CD4-positive, alpha-beta T cell treated with Interleukin-2 at 100 ng/mL for 4 hours (primary cell): ENCODE results near the gene ZNF669.
A peak's percentile ranks its signal among the peaks of the same experiment; 100 is the strongest.
"Not testable (repeated sequence)": the region's sequence is repeated elsewhere in the genome, so short reads cannot be mapped to it uniquely, and the experiment has no call there.

ENCODE experiments used
- DNase-seq: peaks from one replicate; pipeline ENCODE4 v3.0.0-alpha.2; 2020; ENCODE audit warnings: low spot score

The ZNF669 gene

DNA sequence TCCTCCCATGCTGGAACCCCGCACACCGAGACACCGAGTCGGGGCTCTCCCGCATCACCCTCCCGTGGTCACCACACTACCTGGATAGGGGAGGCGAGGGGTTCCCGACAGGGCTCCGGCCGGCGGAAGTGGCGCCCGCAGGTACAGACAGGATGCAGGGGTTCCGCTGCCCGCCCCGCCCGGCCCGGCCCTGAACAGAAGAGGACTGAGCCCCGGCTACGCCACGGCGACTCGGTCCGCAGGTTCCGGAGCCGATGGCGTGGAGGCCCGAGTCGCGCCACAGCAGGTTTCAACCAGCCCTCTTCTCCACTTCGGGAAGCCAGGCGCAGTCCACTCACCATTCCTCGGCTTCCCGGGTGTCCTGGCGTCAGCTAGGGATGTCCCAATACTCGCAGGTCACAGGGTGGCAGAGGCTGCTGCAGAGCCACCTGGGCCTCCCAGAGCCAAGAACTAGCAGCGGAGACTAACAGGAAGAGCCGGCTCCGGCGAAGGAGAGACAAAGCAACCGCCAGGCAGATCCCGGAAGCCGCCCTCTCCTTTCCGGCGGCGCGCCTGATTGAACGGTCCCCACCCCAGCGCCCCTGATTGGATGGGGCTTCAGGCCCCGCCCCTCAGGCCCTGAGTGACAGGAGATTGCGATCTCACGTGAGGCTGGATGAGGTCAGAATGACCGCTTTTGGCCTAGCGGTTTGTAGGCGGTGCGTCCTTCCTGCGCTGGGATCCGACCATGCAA is at the start of gene ZNF669:
ZNF669 (minus strand) TSS at position 498 of the 733 bp plus-strand sequence; CDS start at position 341, 157 bp downstream.
- DNase-seq = peak; percentile 89

GRCh38 chr1:247147781-247148180 is 43.6 kb upstream of the ZNF669 start:
- DNase-seq = no peak

DNA sequence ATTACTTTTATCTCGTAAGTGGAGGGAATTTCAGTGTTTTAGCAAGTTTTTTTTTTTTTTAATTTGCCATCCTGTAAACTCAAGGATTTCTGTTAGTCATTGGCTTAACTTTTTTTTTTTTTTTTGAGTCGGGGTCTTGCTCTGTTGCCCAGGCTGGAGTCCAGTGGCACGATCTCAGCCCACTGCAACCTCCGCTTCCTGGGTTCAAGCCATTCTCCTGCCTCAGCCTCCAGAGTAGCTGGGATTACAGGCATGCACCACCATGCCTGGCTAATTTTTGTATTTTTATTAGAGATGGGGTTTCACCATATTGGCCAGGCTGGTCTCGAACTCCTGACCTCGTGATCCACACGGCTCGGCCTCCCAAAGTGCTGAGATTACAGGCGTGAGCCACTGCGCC is 43.0 kb upstream of the ZNF669 start:
- DNase-seq = not testable (repeated sequence)

GRCh38 chr1:247146671-247147070 is 42.5 kb upstream of the ZNF669 start:
- DNase-seq = no peak

DNA sequence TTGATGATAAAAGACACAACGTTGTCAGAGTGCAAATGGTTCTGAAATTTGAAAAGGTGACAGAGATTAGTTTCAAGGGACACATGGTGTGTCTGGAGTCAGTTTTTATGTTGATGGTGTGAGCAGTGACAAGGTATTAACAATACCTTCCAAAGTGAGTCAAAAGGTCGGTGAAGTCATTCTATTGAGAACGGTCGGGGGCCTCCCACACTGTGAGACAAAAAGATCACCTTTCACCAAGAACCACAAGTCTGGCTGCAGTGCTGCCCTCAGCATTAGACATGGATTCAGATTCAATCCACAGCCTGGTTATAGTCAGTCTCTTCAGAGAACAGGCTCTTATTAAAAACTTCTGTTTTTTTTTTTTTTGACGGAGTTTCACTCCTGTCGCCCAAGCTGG is 41.1 kb upstream of the ZNF669 start:
- no peak for DNase-seq

DNA sequence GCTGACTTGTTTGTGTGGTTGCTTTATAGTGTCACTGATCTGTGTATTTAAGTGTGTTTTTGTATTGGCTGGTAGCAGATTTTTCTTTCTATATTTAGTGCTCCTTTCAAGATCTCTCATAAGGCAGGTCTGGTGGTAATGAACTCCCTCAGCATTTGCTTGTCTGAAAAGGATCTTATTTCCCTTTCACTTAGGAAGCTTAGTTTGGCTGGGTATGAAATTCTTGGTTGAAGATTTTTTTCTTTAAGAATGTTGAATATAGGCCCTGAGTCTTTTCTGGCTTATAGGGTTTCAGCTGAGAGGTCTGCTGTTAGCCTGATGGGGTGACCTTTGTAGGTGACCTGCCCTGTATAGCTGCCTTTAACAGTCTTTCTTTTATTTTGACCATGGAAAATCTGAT is 35.4 kb upstream of the ZNF669 start:
- not testable (repeated sequence) for DNase-seq

DNA sequence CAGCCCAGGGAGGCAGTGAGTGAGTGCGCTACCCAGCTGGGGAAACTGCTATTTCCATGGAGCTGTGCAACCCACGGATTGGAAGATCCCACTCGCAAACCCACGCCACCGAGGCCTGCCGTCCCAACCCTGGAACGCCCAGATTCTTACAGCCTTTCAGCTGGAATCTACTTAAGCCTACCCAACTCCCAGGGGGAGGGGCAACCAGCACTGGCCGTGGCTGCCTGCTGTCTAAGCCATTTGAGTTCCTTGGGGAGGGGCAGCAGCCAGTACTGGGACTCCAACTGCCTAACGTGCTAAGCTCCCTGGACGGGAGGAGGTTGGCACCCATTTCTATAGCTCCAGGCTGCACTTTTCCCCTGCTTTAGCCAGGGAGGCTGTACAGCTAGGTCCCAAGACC is 27.1 kb upstream of the ZNF669 start:
- DNase-seq = no peak

DNA sequence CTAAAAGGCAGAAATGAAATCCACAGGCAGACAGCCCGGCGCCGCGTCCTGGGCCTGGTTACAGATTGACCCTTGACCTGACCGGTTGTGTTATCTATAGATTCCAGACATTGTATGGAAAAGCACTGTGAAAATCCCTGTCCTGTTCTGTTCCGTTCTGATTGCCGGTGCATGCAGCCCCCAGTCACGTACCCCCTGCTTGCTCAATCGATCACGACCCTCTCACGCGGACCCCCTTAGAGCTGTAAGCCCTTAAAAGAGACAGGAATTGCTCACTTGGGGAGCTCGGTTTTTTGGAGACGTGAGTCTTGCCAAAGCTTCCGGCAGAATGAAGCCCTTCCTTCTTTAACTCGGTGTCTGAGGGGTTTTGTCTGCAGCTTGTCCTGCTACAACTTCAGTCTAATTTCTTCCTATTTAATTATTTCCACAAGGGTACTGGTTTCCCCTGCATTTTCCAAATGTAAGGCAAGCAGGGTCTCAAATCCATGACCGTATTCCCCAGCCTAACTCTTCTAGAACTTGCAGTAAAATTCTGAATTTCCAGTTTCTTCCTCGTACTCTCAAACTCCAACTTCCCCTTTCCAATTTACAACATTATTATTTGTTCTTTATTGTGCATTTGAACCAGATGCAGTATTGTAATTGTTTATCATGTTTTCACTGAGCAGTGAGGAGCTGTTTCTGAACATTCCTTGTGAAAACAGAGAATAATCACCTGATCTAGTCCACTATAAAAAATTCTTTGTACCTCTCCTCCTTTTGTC is 23.5 kb upstream of the ZNF669 start:
- not testable (repeated sequence) for DNase-seq

GRCh38 chr1:247126601-247127000 is 22.4 kb upstream of the ZNF669 start:
- not testable (repeated sequence) for DNase-seq

- DNase-seq = not testable (repeated sequence)
Observed at GRCh38 chr1:247126166-247126565, 22.0 kb upstream of the ZNF669 start.

DNA sequence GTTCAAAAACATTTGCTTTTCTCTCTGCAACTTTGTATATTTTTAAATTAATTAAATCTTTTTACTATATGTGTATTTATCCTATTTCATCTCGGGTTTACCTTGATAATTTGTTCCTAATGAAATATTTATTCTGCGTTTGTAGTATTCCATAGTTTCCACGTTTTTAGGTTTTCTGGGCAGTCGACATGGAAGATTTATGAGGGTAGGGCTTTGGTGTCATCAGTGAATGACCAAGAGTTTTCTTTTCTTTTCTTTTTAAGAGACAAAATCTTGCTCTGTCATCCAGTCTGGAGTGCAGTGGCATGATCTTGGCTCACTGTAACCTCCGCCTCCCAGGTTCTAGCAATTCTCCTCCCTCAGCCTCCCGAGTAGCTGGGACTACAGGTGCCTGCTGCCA is 17.2 kb upstream of the ZNF669 start:
- no peak for DNase-seq

DNA sequence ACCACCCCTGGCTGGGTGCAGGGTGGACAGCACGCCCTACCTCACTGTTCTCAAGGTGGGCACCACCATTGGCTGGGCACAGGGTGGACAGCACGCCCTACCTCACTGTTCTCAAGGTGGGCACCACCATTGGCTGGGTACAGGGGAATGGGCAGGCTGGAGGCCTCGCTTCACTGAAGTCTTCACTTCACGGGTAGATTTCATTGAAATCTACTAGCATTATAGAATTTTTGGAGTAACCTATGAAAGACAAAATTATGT is 16.2 kb upstream of the ZNF669 start:
- not testable (repeated sequence) for DNase-seq

- DNase-seq = no peak
Observed at GRCh38 chr1:247119600-247120407, 15.6 kb upstream of the ZNF669 start.

GRCh38 chr1:247118946-247119446 is 14.8 kb upstream of the ZNF669 start:
- DNase-seq = no peak

DNA sequence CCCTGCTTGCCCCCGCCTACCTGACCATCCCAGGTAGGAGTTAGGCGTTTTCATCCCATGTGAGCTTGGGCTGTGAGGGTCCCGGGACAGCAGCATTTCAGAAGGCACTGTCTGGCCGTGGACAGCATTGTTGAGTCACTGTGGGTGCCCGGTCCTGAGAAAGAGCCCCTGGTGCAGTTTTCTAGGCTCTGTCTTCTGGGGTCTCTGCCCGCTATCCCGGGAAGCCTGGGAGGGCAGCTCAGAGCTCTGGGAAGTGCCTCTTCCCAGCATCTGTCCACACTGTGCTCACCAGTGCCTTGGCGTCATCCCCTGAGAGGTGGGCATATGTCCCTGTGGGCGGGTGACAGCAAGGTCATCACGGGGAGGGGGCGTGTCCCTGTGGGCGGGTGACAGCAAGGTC is 11.4 kb upstream of the ZNF669 start:
- DNase-seq = no peak

- no peak for DNase-seq
Observed at GRCh38 chr1:247115141-247115510, 11.0 kb upstream of the ZNF669 start.

DNA sequence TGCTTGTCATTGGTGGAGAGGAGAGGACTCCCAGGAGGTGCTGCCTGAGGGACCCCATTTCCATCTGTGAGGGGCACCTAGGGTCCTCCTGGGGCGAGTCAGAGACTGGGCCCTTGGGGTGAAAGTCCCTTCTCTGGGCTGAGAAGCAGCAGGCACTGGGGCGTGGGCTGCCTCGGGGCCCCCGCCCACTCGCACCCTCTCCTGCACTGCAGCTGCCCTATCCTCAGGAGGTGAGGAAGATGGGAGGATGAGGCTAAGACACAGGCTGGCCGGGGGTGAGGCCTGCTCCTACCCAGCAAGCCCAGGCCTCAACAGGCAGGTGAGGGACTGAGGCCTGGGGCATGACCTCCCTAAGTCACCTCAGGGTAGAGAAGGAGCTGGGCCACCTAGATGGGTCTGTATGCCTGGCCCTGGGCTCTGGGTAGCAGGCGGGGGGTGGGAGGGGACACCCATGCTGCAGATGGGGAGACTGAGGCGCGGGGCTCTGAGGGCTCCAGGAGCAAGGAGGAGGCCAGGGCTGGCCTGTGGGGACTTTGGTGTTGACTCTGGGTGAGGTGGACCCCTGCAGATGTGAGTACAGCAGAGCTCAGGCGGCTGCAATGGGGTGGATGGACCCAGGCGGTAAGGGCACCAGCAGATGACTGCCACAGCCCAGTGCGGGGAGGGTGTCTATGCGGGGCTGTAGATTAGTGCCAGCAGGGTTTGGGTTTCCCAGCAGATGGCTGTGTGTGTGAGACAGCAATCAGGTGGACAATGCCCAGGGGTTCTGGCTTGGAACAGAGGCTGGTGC is 10.4 kb upstream of the ZNF669 start:
- DNase-seq = no peak

DNA sequence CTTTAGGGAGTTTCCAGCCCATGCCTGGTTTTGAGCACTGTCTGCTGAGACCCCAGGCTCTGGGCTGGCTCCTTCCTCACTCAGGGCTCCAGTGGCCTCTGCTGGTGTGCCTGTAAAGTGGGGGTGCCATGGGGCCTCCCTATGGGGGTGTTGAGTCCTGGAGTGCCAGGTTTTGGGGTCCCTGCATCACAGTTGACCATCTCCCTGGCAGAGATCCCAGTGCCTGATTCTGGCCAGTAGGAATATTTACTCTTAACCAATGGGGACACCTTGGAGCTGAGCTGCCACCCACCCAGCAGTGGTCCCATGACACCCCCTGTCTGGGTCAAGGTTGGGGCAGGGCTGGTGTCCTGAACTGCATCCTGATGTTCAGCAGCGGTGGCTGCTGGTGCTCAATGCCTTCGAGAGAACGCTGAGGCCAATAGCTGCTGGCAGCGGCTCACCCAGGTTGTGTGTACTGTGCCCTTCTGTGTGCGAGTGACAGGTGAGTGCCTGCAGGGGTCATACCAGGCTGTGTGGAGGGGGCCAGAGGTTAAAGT is 9.6 kb upstream of the ZNF669 start:
- DNase-seq = no peak

GRCh38 chr1:247113094-247113497 is 8.9 kb upstream of the ZNF669 start:
- no peak for DNase-seq

- DNase-seq = no peak
Observed at GRCh38 chr1:247112479-247112781, 8.3 kb upstream of the ZNF669 start.

GRCh38 chr1:247111700-247112478 is 7.7 kb upstream of the ZNF669 start:
- DNase-seq = no peak
